ENCODE data around the gene SLC25A12.

DNA sequence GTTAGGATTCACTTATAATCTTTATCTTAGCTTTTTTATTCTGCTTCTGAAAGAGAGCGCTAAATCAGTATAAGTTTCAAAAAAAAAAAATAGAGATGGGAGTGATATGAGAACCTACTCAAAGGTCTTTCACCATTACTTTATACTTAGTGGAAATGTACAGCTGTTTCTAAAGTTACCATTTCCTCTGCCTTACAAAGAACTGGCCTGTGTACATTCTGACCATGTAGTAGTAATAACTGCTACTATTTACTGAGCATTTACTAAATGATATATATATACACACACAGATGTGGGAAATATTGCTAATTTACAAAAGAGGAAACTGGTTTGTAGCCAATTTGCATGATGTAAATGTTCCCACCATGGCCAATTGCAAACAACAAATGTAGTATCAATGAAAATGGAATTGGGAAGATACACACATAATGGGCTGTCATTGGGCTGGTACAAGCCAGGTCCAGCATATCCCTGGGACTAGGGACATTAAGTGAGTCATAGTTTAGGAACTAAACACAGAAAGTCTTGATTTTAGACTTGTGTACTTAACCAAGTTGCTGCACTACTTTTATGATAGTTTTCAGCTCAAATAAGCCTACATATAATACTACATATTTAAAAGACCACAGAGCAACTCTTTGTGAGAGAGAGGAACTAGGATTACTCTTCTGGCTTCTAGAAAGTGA lies 139.6 kb downstream of the SLC25A12 start:
- TF ChIP-seq EGR1 (IDR thresholded peaks at IDR 0.05; ENCODE audit: borderline replicate concordance in 1 of 2, low read depth in 2 of 2, low read length in 2 of 2) (no peak), MYC (IDR thresholded peaks at IDR 0.05; ENCODE audit: insufficient read depth, insufficient read length, insufficient replicate concordance, low read length, severe bottlenecking) (no peak)
- TF ChIP-seq, protein P1, sequence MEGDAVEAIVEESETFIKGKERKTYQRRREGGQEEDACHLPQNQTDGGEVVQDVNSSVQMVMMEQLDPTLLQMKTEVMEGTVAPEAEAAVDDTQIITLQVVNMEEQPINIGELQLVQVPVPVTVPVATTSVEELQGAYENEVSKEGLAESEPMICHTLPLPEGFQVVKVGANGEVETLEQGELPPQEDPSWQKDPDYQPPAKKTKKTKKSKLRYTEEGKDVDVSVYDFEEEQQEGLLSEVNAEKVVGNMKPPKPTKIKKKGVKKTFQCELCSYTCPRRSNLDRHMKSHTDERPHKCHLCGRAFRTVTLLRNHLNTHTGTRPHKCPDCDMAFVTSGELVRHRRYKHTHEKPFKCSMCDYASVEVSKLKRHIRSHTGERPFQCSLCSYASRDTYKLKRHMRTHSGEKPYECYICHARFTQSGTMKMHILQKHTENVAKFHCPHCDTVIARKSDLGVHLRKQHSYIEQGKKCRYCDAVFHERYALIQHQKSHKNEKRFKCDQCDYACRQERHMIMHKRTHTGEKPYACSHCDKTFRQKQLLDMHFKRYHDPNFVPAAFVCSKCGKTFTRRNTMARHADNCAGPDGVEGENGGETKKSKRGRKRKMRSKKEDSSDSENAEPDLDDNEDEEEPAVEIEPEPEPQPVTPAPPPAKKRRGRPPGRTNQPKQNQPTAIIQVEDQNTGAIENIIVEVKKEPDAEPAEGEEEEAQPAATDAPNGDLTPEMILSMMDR (IDR thresholded peaks at IDR 0.05 in 2 of 3, conservative IDR thresholded peaks at IDR 0.05 in 1 of 3; ENCODE audit: control insufficient read depth in 2 of 3, extremely low read depth in 1 of 3, insufficient read depth in 1 of 3, low read depth in 3 of 3, low read length in 3 of 3) = no peak
- TF ChIP-seq, protein P2, sequence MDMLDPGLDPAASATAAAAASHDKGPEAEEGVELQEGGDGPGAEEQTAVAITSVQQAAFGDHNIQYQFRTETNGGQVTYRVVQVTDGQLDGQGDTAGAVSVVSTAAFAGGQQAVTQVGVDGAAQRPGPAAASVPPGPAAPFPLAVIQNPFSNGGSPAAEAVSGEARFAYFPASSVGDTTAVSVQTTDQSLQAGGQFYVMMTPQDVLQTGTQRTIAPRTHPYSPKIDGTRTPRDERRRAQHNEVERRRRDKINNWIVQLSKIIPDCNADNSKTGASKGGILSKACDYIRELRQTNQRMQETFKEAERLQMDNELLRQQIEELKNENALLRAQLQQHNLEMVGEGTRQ (IDR thresholded peaks at IDR 0.05; ENCODE audit: borderline replicate concordance, low read depth, low read length) = no peak
